CD14-positive monocyte (primary cell): ENCODE data around the gene CDH4. TPM values are rescaled to one million over a fixed set of nuclear protein-coding genes. Genes with fewer than 3 reads are reported as not detected.

Experiments used
- DNase-seq, 3 donors: peaks; one replicate each; pipeline ENCODE4 v3.0.0-alpha.2; 2011 to 2022
- H2AFZ ChIP-seq: 2 replicates; pipeline ENCODE4 v1.6.0; 2012; ENCODE audit warnings: mild to moderate bottlenecking, low read depth, low read length, inconsistent platforms; ENCODE audit not compliant: insufficient read depth, poor library complexity, severe bottlenecking
- H3K27ac ChIP-seq, 2 donors: 1 replicate in 1 of 2; 2 replicates in 1 of 2; pipeline ENCODE4 v1.5.1; 2012 to 2013; ENCODE audit warnings: low read length in 2 of 2, control low read depth in 1 of 2, inconsistent platforms in 1 of 2, low read depth in 1 of 2, mild to moderate bottlenecking in 1 of 2
- H3K27me3 ChIP-seq, 2 donors: one replicate each; pipeline versions ENCODE4 v1.6.0 to v1.6.1; 2011 to 2013; ENCODE audit warnings: low read length in 2 of 2; ENCODE audit not compliant: control insufficient read depth in 2 of 2, insufficient read depth in 2 of 2
- H3K36me3 ChIP-seq, 2 donors: replicated peaks in 1 of 2; 1 replicate in 1 of 2; 2 replicates in 1 of 2; pipeline versions ENCODE4 v1.5.1 to v1.6.1; 2012 to 2013; ENCODE audit warnings: low read length in 2 of 2, control low read depth in 1 of 2, inconsistent platforms in 1 of 2, mild to moderate bottlenecking in 1 of 2; ENCODE audit not compliant: insufficient read depth in 2 of 2, control insufficient read depth in 1 of 2
- H3K4me1 ChIP-seq, 2 donors: 1 replicate in 1 of 2; 2 replicates in 1 of 2; pipeline versions ENCODE4 v1.5.1 to v1.6.1; 2012 to 2013; ENCODE audit warnings: low read length in 2 of 2, control low read depth in 1 of 2, inconsistent platforms in 1 of 2, mild to moderate bottlenecking in 1 of 2, moderate library complexity in 1 of 2; ENCODE audit not compliant: insufficient read depth in 2 of 2, control insufficient read depth in 1 of 2
- H3K4me2 ChIP-seq: replicated peaks from 2 replicates; pipeline ENCODE3; 2012; ENCODE audit warnings: low read length, moderate library complexity, mild to moderate bottlenecking; ENCODE audit not compliant: poor library complexity, severe bottlenecking; ENCODE audit errors: extremely low read depth
- H3K4me3 ChIP-seq, 3 experiments: fragments of 200-600 bp in 1 of 3; sonication (generic) in 1 of 3; replicated peaks in 1 of 3; 1 replicate in 2 of 3; 2 replicates in 1 of 3; pipeline ENCODE4 v1.5.1; 2011 to 2013; ENCODE audit warnings: low read length in 3 of 3, mild to moderate bottlenecking in 3 of 3, control low read depth in 2 of 3, low read depth in 2 of 3, inconsistent platforms in 1 of 3, moderate library complexity in 1 of 3
- H3K79me2 ChIP-seq: 2 replicates; pipeline ENCODE4 v1.6.0; 2012; ENCODE audit warnings: mild to moderate bottlenecking, control low read depth, inconsistent platforms, low read length, moderate library complexity; ENCODE audit not compliant: insufficient read depth
- H3K9ac ChIP-seq: 2 replicates; pipeline ENCODE4 v1.6.0; 2017; ENCODE audit warnings: low read length, mild to moderate bottlenecking; ENCODE audit not compliant: insufficient read depth, poor library complexity, severe bottlenecking
- H3K9me3 ChIP-seq, 2 donors: replicated peaks in 1 of 2; 1 replicate in 1 of 2; 2 replicates in 1 of 2; pipeline versions ENCODE4 v1.5.1 to v1.6.1; 2012 to 2013; ENCODE audit warnings: low read length in 2 of 2, control low read depth in 1 of 2; ENCODE audit not compliant: control insufficient read depth in 1 of 2, insufficient read depth in 1 of 2
- H4K20me1 ChIP-seq: 2 replicates; pipeline ENCODE4 v1.6.0; 2012; ENCODE audit warnings: mild to moderate bottlenecking, low read length, control low read depth, moderate library complexity; ENCODE audit not compliant: insufficient read depth
- H3K27ac Mint-ChIP-seq, 7 donors: one replicate each; pipeline ENCODE4 v1.8.0; 2020; ENCODE audit warnings: mild to moderate bottlenecking in 7 of 7, mixed read lengths in 7 of 7, moderate library complexity in 6 of 7, inconsistent platforms in 2 of 7
- H3K27me3 Mint-ChIP-seq, 3 donors: one replicate each; pipeline ENCODE4 v1.8.0; 2021 to 2022; ENCODE audit warnings: low read depth in 3 of 3, mild to moderate bottlenecking in 3 of 3, mixed read lengths in 3 of 3, moderate library complexity in 3 of 3, inconsistent platforms in 1 of 3
- H3K36me3 Mint-ChIP-seq, 2 donors: one replicate each; pipeline ENCODE4 v1.8.0; 2020; ENCODE audit warnings: mixed read lengths in 2 of 2, inconsistent platforms in 1 of 2, mild to moderate bottlenecking in 1 of 2
- H3K4me1 Mint-ChIP-seq: one replicate; pipeline ENCODE4 v1.8.0; 2020; ENCODE audit warnings: mild to moderate bottlenecking, mixed read lengths
- H3K4me3 Mint-ChIP-seq, 2 donors: one replicate each; pipeline ENCODE4 v1.8.0; 2020; ENCODE audit warnings: mild to moderate bottlenecking in 2 of 2, mixed read lengths in 2 of 2, moderate library complexity in 1 of 2
- H3K9me3 Mint-ChIP-seq, 7 donors: one replicate each; pipeline ENCODE4 v1.8.0; 2020 to 2022; ENCODE audit warnings: mixed read lengths in 7 of 7, mild to moderate bottlenecking in 6 of 7, moderate library complexity in 6 of 7, inconsistent platforms in 2 of 7
- CTCF ChIP-seq: fragments of 200-600 bp; IDR thresholded peaks from one replicate; pipeline ENCODE4 v1.8.0; 2022; ENCODE audit warnings: antibody characterized with exemption, mild to moderate bottlenecking
- WGBS: methylation state at CpG from one replicate; pipeline ENCODE4 v1.1.5; 2013; ENCODE audit warnings: missing lambda C conversion rate; ENCODE audit not compliant: insufficient coverage; 5-methylcytosine and 5-hydroxymethylcytosine counted together
- intact Hi-C, 2 donors: fragments of 100-400 bp; cut with micrococcal nuclease; formaldehyde crosslinking; loops; one replicate each; pipeline versions ENCODE4 v1.15.0 to v1.15.1; 2023
- polyA plus RNA-seq, 3 donors: library from polyadenylated mRNA; depleted of rRNA in 1 of 3; unstranded in 2 of 3; stranded (reverse) in 1 of 3; fragments of 300-500 nt in 2 of 3; fragments of >200 nt in 1 of 3; fragmentation: Illumina TruSeq in 2 of 3; gene quantifications; 1 replicate in 2 of 3; 2 replicates in 1 of 3; pipeline ENCODE4 v1.2.3, GENCODE V29; 2012 to 2021

CDH4 gene
- polyA plus RNA-seq, 3 donors: not detected

GRCh38 chr20:61949363-61949713 lies 697.3 kb downstream of the CDH4 start:
- no peaks in the 10 kb centered on the region for H3K79me2 ChIP-seq
- intact Hi-C loops: no loop called here
- no peak for TF ChIP-seq CTCF
- Mint-ChIP-seq H3K4me1 (no peaks in the 10 kb centered on the region), H3K4me3 (no peak overlapping the region), H3K27me3 (peaks cover 0 to 6% (median 2%) of the 10 kb centered on the region in 3 donors), H3K9me3 (peaks cover 0 to 29% (median 8%) of the 10 kb centered on the region in 7 donors), H3K36me3 (no peaks in the 10 kb centered on the region), H3K27ac (no peak overlapping the region)
- H3K9me3 ChIP-seq: peaks cover 0 to 4% of the 10 kb centered on the region in 2 donors
- no peak for DNase-seq
- no peak overlapping the region for H3K4me3 ChIP-seq
- 88% methylated on average over 6 of the region's 7 CpGs for WGBS
- no peak overlapping the region for H3K4me2 ChIP-seq
- H2AFZ ChIP-seq: no peak overlapping the region
- no peak overlapping the region for H3K9ac ChIP-seq
- H4K20me1 ChIP-seq: no peaks in the 10 kb centered on the region
- H3K4me1 ChIP-seq: no peaks in the 10 kb centered on the region
- no peaks in the 10 kb centered on the region for H3K36me3 ChIP-seq
- no peak overlapping the region for H3K27ac ChIP-seq
- H3K27me3 ChIP-seq: no peaks in the 10 kb centered on the region

GRCh38 chr20:61949714-61950640 lies 697.9 kb downstream of the CDH4 start:
- H3K4me3 Mint-ChIP-seq: no peak overlapping the region
- WGBS: 79% methylated on average over 18 of the region's 21 CpGs
- Histone ChIP-seq H3K79me2 (no peaks in the 10 kb centered on the region), H3K4me3 (no peak overlapping the region), H3K36me3 (no peaks in the 10 kb centered on the region), H2AFZ (no peak overlapping the region), H3K27me3 (no peaks in the 10 kb centered on the region), H3K27ac (no peak overlapping the region), H3K4me2 (no peak overlapping the region), H4K20me1 (no peaks in the 10 kb centered on the region), H3K9ac (no peak overlapping the region), H3K9me3 (peaks cover 0 to 4% of the 10 kb centered on the region in 2 donors), H3K4me1 (no peaks in the 10 kb centered on the region)
- peaks cover 0 to 8% (median 6%) of the 10 kb centered on the region in 3 donors for H3K27me3 Mint-ChIP-seq
- no peak for TF ChIP-seq CTCF
- H3K36me3 Mint-ChIP-seq: no peaks in the 10 kb centered on the region
- H3K4me1 Mint-ChIP-seq: no peaks in the 10 kb centered on the region
- H3K9me3 Mint-ChIP-seq: peaks cover 0 to 27% (median 7%) of the 10 kb centered on the region in 7 donors
- DNase-seq: no peak
- peak overlapping the region in 1 of 7 donors; percentile 35 for H3K27ac Mint-ChIP-seq
- intact Hi-C loops: no loop called here
